ENCODE measurements around the gene MAP7.
A peak's percentile ranks its signal among the peaks of the same experiment; 100 is the strongest.

The MAP7 gene

GRCh38 chr6:136323431-136324112, 226.7 kb downstream of the MAP7 start:
- TF ChIP-seq CTCF (IDR thresholded peaks at IDR 0.05), result no peak
- no peak for DNase-seq (ENCODE audit: low spot score)
- no peak overlapping the region for H3K4me3 ChIP-seq
- no peak overlapping the region for H3K27ac ChIP-seq

GRCh38 chr6:136319732-136320131, 230.5 kb downstream of the MAP7 start:
- DNase-seq (ENCODE audit: low spot score), result no peak
- no peak for TF ChIP-seq CTCF (IDR thresholded peaks at IDR 0.05)
- Histone ChIP-seq H3K4me3 (no peak overlapping the region), H3K27ac (no peak overlapping the region)

- TF ChIP-seq CTCF (IDR thresholded peaks at IDR 0.05), result no peak
- no peak for DNase-seq (ENCODE audit: low spot score)
- Histone ChIP-seq H3K4me3 (no peak overlapping the region), H3K27ac (no peak overlapping the region)
Observed at GRCh38 chr6:136318676-136319075, 231.5 kb downstream of the MAP7 start.

- TF ChIP-seq CTCF (IDR thresholded peaks at IDR 0.05), result no peak
- Histone ChIP-seq H3K4me3 (no peak overlapping the region), H3K27ac (no peak overlapping the region)
- DNase-seq (ENCODE audit: low spot score), result no peak
Observed at GRCh38 chr6:136317971-136318370, 232.3 kb downstream of the MAP7 start.

GRCh38 chr6:136317021-136317694, 233.1 kb downstream of the MAP7 start:
- H3K4me3 ChIP-seq, result no peak overlapping the region
- DNase-seq (ENCODE audit: low spot score), result no peak
- no peak overlapping the region for H3K27ac ChIP-seq
- TF ChIP-seq CTCF (IDR thresholded peaks at IDR 0.05), result peak; percentile 49

- DNase-seq (ENCODE audit: low spot score), result no peak
- TF ChIP-seq CTCF (IDR thresholded peaks at IDR 0.05), result no peak
- no peak overlapping the region for H3K4me3 ChIP-seq
- H3K27ac ChIP-seq, result no peak overlapping the region
Observed at GRCh38 chr6:136315594-136315993, 234.6 kb downstream of the MAP7 start.

- DNase-seq (ENCODE audit: low spot score), result no peak
- H3K4me3 ChIP-seq, result no peak overlapping the region
- TF ChIP-seq CTCF (IDR thresholded peaks at IDR 0.05), result no peak
- H3K27ac ChIP-seq, result no peak overlapping the region
Observed at GRCh38 chr6:136312975-136313374, 237.2 kb downstream of the MAP7 start.

Data from coronary artery (tissue), 2 donors.